HK-2 (cell line): ENCODE measurements around the gene TNNC1.

Experiments
- DNase-seq: peaks from one replicate; pipeline ENCODE4 v3.0.0-alpha.2; 2018; ENCODE audit not compliant: unreplicated experiment

Gene TNNC1

GRCh38 chr3:52401551-52401950 is 52.3 kb downstream of the TNNC1 start:
- DNase-seq = no peak
